Vagina (tissue), 2 donors: ENCODE data around the gene APCDD1. TPM values are rescaled to one million over a fixed set of nuclear protein-coding genes. Genes with fewer than 3 reads are reported as not detected.
"Not testable (repeated sequence)": the region's sequence is repeated elsewhere in the genome, so short reads cannot be mapped to it uniquely, and the experiment has no call there.

Experiments
- DNase-seq, 2 donors: peaks; one replicate each; pipeline ENCODE4 v3.0.0-alpha.2; 2017; ENCODE audit errors: extremely low spot score in 2 of 2
- H3K27ac ChIP-seq: fragments of 200-600 bp; sonication (generic); one replicate; pipeline ENCODE4 v1.5.1; 2019
- H3K27me3 ChIP-seq: fragments of 200-600 bp; sonication (generic); one replicate; pipeline ENCODE4 v1.5.1; 2019
- H3K36me3 ChIP-seq, 2 donors: fragments of 200-600 bp; sonication (generic); one replicate each; pipeline ENCODE4 v1.5.1; 2017 to 2019
- H3K4me1 ChIP-seq: fragments of 200-600 bp; sonication (generic); one replicate; pipeline ENCODE4 v1.5.1; 2019
- H3K4me3 ChIP-seq, 2 donors: fragments of 200-600 bp; sonication (generic); 1 replicate in 1 of 2; 2 replicates in 1 of 2; pipeline ENCODE4 v1.5.1; 2016 to 2019
- H3K9me3 ChIP-seq: fragments of 200-600 bp; sonication (generic); one replicate; pipeline ENCODE4 v1.5.1; 2019
- POLR2A ChIP-seq, 2 donors: fragments of 450-650 bp; IDR thresholded peaks; one replicate each; pipeline ENCODE4 v1.6.1; 2017; ENCODE audit warnings: antibody characterized with exemption in 2 of 2, mild to moderate bottlenecking in 2 of 2, moderate library complexity in 2 of 2
- POLR2AphosphoS5 ChIP-seq, 2 donors: sonication (generic); formaldehyde crosslinking; IDR thresholded peaks; one replicate each; pipeline ENCODE4 v1.9.0; 2017; ENCODE audit warnings: antibody characterized with exemption in 2 of 2, mild to moderate bottlenecking in 2 of 2, low read depth in 1 of 2; ENCODE audit not compliant: insufficient read depth in 1 of 2
- intact Hi-C: fragments of 100-400 bp; cut with DNase I; formaldehyde crosslinking; loops from one replicate; pipeline ENCODE4 v1.15.1; 2023
- total RNA-seq: library from RNA; depleted of rRNA; stranded (reverse); fragments of >200 nt; gene quantifications from one replicate; pipeline ENCODE4 v1.2.3, GENCODE V29; 2016
- TF ChIP-seq, protein P1 (sequence below), 3 experiments: fragments of 450-650 bp in 2 of 3; fragments of 200-600 bp in 1 of 3; sonication (generic) in 1 of 3; IDR thresholded peaks; one replicate each; pipeline ENCODE4 v1.5.1; 2017 to 2019; ENCODE audit warnings: antibody characterized with exemption in 3 of 3, mild to moderate bottlenecking in 2 of 3, moderate library complexity in 2 of 3

Gene APCDD1
- total RNA-seq, 1 donor from 2014 or later: 110 TPM

DNA sequence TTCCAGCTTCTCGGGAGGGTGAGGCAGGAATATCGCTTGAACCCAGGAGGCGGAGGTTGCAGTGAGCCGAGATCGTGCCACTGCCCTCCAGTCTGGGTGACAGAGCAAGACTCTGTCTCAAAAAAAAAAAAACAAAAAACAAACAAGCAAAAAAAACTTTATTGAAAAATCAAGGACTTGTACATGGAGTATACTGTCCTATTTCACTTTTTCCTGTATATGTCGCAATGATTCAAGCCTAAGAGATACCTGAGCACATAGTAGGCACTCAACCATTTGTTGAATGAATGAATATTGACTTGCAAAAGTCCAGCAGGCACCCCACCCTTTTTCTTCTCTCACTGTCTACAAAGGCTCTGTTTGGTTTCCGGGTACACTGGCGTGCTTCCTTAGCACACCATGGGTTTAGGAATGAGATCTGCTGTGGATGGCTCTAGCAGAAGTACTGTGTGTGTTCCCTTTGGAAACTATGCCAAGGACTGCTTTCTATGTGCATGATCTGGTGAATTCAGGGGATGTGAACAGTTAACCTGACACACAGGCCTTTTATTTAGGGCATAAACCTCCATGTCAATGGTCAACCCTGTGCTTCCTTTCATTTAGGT, 6.1 kb downstream of the APCDD1 start:
- no peak for TF ChIP-seq POLR2A (IDR thresholded peaks at IDR 0.05)
- TF ChIP-seq, protein P1, sequence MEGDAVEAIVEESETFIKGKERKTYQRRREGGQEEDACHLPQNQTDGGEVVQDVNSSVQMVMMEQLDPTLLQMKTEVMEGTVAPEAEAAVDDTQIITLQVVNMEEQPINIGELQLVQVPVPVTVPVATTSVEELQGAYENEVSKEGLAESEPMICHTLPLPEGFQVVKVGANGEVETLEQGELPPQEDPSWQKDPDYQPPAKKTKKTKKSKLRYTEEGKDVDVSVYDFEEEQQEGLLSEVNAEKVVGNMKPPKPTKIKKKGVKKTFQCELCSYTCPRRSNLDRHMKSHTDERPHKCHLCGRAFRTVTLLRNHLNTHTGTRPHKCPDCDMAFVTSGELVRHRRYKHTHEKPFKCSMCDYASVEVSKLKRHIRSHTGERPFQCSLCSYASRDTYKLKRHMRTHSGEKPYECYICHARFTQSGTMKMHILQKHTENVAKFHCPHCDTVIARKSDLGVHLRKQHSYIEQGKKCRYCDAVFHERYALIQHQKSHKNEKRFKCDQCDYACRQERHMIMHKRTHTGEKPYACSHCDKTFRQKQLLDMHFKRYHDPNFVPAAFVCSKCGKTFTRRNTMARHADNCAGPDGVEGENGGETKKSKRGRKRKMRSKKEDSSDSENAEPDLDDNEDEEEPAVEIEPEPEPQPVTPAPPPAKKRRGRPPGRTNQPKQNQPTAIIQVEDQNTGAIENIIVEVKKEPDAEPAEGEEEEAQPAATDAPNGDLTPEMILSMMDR (IDR thresholded peaks at IDR 0.05): no peak
- no peak for TF ChIP-seq POLR2AphosphoS5 (IDR thresholded peaks at IDR 0.05; ENCODE audit: insufficient read depth in 1 of 2, low read depth in 1 of 2)
- Histone ChIP-seq H3K27me3 (no peaks in the 10 kb centered on the region), H3K4me1 (peaks cover 39% of the 10 kb centered on the region), H3K27ac (no peak overlapping the region), H3K9me3 (no peaks in the 10 kb centered on the region), H3K36me3 (no peaks in the 10 kb centered on the region), H3K4me3 (no peak overlapping the region)
- intact Hi-C loops: no loop called here
- no peak for DNase-seq

DNA sequence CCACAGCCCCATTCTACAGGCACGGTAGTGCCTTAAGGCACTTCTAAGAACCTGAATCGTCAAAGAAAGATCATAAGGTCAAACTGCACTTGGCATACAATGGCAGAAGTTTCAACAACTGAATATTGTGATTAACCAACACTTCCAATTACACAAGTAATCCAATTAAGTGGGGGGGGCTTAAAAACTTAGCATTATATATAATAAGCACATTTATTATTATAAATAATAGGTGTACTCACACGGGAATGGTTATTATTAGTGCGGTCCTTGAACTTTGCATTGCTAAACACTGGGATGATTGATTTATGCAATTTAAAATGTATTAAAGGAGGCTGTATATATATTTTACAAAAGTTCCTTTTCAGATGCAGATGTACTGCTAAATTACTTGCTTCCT, 7.6 kb downstream of the APCDD1 start:
- no peak for TF ChIP-seq POLR2A (IDR thresholded peaks at IDR 0.05)
- TF ChIP-seq, protein P1 (IDR thresholded peaks at IDR 0.05): no peak
- no peak for TF ChIP-seq POLR2AphosphoS5 (IDR thresholded peaks at IDR 0.05; ENCODE audit: insufficient read depth in 1 of 2, low read depth in 1 of 2)
- H3K4me1 ChIP-seq: peaks cover 25% of the 10 kb centered on the region

DNA sequence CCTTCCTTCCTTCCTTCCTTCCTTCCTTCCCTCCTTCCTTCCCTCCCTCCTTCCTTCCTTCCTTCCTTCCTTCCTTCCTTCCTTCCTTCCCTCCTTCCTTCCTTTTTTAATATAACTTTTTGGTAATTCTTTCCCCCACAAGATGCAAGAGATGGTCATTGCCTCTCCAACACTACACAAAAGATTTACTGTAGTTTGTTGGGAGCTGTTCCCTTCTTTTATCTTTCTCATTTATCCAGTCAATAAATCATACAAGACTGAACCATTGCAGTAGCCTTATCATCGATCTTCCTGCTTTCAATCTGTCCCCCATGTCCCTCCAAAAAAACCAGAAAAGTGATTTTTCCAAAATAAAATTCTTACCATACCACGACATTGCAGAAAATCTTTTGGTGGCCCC, 8.2 kb downstream of the APCDD1 start:
- no peaks in the 10 kb centered on the region for H3K9me3 ChIP-seq
- intact Hi-C loops: no loop called here
- H3K4me3 ChIP-seq: no peak overlapping the region
- H3K4me1 ChIP-seq: peaks cover 19% of the 10 kb centered on the region
- H3K36me3 ChIP-seq: no peaks in the 10 kb centered on the region
- H3K27ac ChIP-seq: no peak overlapping the region
- TF ChIP-seq, protein P1 (IDR thresholded peaks at IDR 0.05): no peak
- DNase-seq: no peak
- no peaks in the 10 kb centered on the region for H3K27me3 ChIP-seq

More for the DNA sequence above, 7.6 kb downstream of the APCDD1 start:
- Histone ChIP-seq H3K36me3 (no peaks in the 10 kb centered on the region), H3K27me3 (no peaks in the 10 kb centered on the region), H3K27ac (no peak overlapping the region), H3K9me3 (no peaks in the 10 kb centered on the region), H3K4me3 (no peak overlapping the region)
- no peak for DNase-seq
- intact Hi-C loops: no loop called here

GRCh38 chr18:10463096-10463495, 8.7 kb downstream of the APCDD1 start:
- no peaks in the 10 kb centered on the region for H3K27me3 ChIP-seq
- H3K4me3 ChIP-seq: no peak overlapping the region
- no peaks in the 10 kb centered on the region for H3K36me3 ChIP-seq
- no peak for TF ChIP-seq POLR2A (IDR thresholded peaks at IDR 0.05)
- TF ChIP-seq, protein P1 (IDR thresholded peaks at IDR 0.05): no peak
- no peak for TF ChIP-seq POLR2AphosphoS5 (IDR thresholded peaks at IDR 0.05; ENCODE audit: insufficient read depth in 1 of 2, low read depth in 1 of 2)
- DNase-seq: no peak
- peaks cover 14% of the 10 kb centered on the region for H3K4me1 ChIP-seq
- intact Hi-C loops: no loop called here
- no peaks in the 10 kb centered on the region for H3K9me3 ChIP-seq
- no peak overlapping the region for H3K27ac ChIP-seq

DNA sequence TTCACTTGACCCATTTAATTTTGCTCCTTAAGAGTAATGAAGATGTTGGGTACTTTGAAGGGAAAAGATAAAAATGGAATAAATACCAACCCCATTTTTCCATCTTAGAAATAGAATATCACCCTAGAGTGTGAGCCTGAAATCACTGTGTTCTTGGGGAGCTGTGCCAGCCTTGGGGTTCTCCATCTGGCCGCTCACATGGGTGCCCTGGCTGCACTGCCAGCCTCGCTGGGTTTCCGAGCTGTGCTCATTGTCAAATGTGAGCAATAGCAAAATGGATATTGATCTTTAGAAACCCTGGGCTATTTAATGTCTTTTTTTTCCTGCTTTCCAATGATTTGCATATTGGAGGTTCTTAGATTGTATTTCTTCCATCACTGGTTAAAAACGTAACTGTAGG, 9.3 kb downstream of the APCDD1 start:
- peaks cover 12% of the 10 kb centered on the region for H3K4me1 ChIP-seq
- no peaks in the 10 kb centered on the region for H3K27me3 ChIP-seq
- H3K36me3 ChIP-seq: no peaks in the 10 kb centered on the region
- intact Hi-C loops: no loop called here
- H3K4me3 ChIP-seq: no peak overlapping the region
- TF ChIP-seq POLR2AphosphoS5 (IDR thresholded peaks at IDR 0.05; ENCODE audit: insufficient read depth in 1 of 2, low read depth in 1 of 2) (no peak), POLR2A (IDR thresholded peaks at IDR 0.05) (no peak)
- TF ChIP-seq, protein P1 (IDR thresholded peaks at IDR 0.05): no peak
- no peak overlapping the region for H3K27ac ChIP-seq
- no peak for DNase-seq
- no peaks in the 10 kb centered on the region for H3K9me3 ChIP-seq

DNA sequence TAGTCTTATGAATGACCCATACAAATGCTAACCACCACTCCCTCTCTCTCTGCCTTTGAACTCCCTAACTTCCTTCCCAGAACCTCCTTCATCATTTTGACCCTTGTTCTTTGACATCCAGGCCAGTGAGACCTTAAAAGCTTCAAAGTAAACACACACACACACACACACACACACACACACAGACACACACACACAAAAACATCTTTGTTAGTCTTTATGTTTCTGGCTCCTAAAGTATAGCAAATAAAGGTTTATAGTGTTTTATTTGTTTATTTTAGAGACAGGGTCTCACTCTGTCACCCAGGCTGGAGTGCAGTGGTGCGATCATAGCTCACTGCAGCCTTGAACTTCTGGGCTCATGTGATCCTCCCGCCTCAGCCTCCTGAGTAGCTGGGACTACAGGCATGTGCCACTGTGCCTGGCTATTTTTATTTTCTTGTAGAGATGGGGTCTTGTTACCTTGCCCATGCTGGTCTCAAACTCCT, 9.8 kb downstream of the APCDD1 start:
- not testable (repeated sequence) for H3K4me1 ChIP-seq

More for the DNA sequence above, 9.8 kb downstream of the APCDD1 start:
- intact Hi-C loops, H3K27me3 ChIP-seq, H3K9me3 ChIP-seq, DNase-seq, H3K36me3 ChIP-seq, H3K27ac ChIP-seq, H3K4me3 ChIP-seq: not testable (repeated sequence)
